Activated CD8-positive, alpha-beta T cell treated with anti-CD3 and anti-CD28 coated beads for 36 hours (primary cell): ENCODE measurements around the gene SMCHD1. TPM values are rescaled to one million over a fixed set of nuclear protein-coding genes. Genes with fewer than 3 reads are reported as not detected.
"Not testable (repeated sequence)": the region's sequence is repeated elsewhere in the genome, so short reads cannot be mapped to it uniquely, and the experiment has no call there.

ENCODE experiments used
- ATAC-seq: fragments of 200-7000 bp; cut with Tn5 transposase; one replicate; pipeline ENCODE4 v1.10.0; 2021; ENCODE audit warnings: mild to moderate bottlenecking, moderate library complexity
- CTCF ChIA-PET: fragments of 350-600 bp; sonication (Branson Sonifier 250); formaldehyde crosslinking; loops from one replicate; lab custom pipeline; 2021; ENCODE audit warnings: antibody characterized with exemption; lab: Charles Lee
- POLR2A ChIA-PET: fragments of 350-600 bp; sonication (Branson Sonifier 250); formaldehyde crosslinking; loops from one replicate; lab custom pipeline; 2021; ENCODE audit warnings: antibody characterized with exemption; lab: Charles Lee
- DNase-seq: peaks from one replicate; pipeline ENCODE4 v3.0.0-alpha.2; 2020
- H3K27ac Mint-ChIP-seq: one replicate; pipeline ENCODE4 v1.8.0; 2021; ENCODE audit warnings: mild to moderate bottlenecking, mixed read lengths
- H3K27me3 Mint-ChIP-seq: one replicate; pipeline ENCODE4 v1.8.0; 2021; ENCODE audit warnings: mixed read lengths
- H3K36me3 Mint-ChIP-seq: one replicate; pipeline ENCODE4 v1.8.0; 2021; ENCODE audit warnings: low read depth, mixed read lengths
- H3K4me1 Mint-ChIP-seq: one replicate; pipeline ENCODE4 v1.8.0; 2021; ENCODE audit warnings: low read depth, mixed read lengths
- H3K4me3 Mint-ChIP-seq: one replicate; pipeline ENCODE4 v1.8.0; 2021; ENCODE audit warnings: mild to moderate bottlenecking, moderate library complexity, mixed read lengths
- H3K9me3 Mint-ChIP-seq: one replicate; pipeline ENCODE4 v1.8.0; 2021; ENCODE audit warnings: mixed read lengths
- CTCF ChIP-seq: fragments of 200-600 bp; IDR thresholded peaks from one replicate; pipeline ENCODE4 v1.8.0; 2022; ENCODE audit warnings: antibody characterized with exemption, mild to moderate bottlenecking
- intact Hi-C: fragments of 100-400 bp; cut with micrococcal nuclease; formaldehyde crosslinking; loops from one replicate; pipeline ENCODE4 v1.10.0; 2022
- total RNA-seq, 2 experiments: library from RNA; stranded (reverse); gene quantifications; one replicate each; pipeline ENCODE4 v1.2.3, GENCODE V29; 2021

The SMCHD1 gene
- total RNA-seq, 2 experiments from 2014 or later = 97.4 to 98.9 TPM

- peaks cover 21% of the 10 kb centered on the region for H3K4me1 Mint-ChIP-seq
- peaks cover 65% of the 10 kb centered on the region for H3K36me3 Mint-ChIP-seq
- DNase-seq = no peak
- intact Hi-C loops = no loop called here
- no peak overlapping the region for H3K27ac Mint-ChIP-seq
- ATAC-seq = no peak
- H3K27me3 Mint-ChIP-seq = no peaks in the 10 kb centered on the region
- ChIA-PET CTCF (interaction anchor here (1.3 kb wide), 1 partner anchor 26 kb away, joined by 4 read pairs; no protein-coding TSS in a partner anchor), POLR2A (interaction anchor here (1.5 kb wide), 1 partner anchor 25 kb away, joined by 3 read pairs; no protein-coding TSS in a partner anchor)
- peaks cover 3% of the 10 kb centered on the region for H3K9me3 Mint-ChIP-seq
- no peak overlapping the region for H3K4me3 Mint-ChIP-seq
- TF ChIP-seq CTCF = no peak
Measured at GRCh38 chr18:2729757-2730156, 74.2 kb downstream of the SMCHD1 start.

GRCh38 chr18:2736823-2737222 lies 81.3 kb downstream of the SMCHD1 start:
- ChIA-PET POLR2A (interaction anchor here (1.1 kb wide), 1 partner anchor 16 kb away, joined by 3 read pairs; no protein-coding TSS in a partner anchor), CTCF (interaction anchor here (1.0 to 1.6 kb wide), 2 partner anchors 16 to 166 kb away, joined by 3 read pairs; partner anchors contain the start of gene METTL4)
- Mint-ChIP-seq H3K4me1 (peaks cover 5% of the 10 kb centered on the region), H3K9me3 (peaks cover 3% of the 10 kb centered on the region), H3K27ac (no peak overlapping the region), H3K27me3 (no peaks in the 10 kb centered on the region), H3K36me3 (peaks cover 91% of the 10 kb centered on the region), H3K4me3 (no peak overlapping the region)
- DNase-seq (no peak), ATAC-seq (no peak)
- no peak for TF ChIP-seq CTCF
- intact Hi-C loops = no loop called here

- intact Hi-C loops = not testable (repeated sequence)
Measured at GRCh38 chr18:2740082-2740481, 84.6 kb downstream of the SMCHD1 start.

GRCh38 chr18:2746274-2746673 lies 90.7 kb downstream of the SMCHD1 start:
- POLR2A ChIA-PET = no interaction called here
- Mint-ChIP-seq H3K4me1 (peaks cover 17% of the 10 kb centered on the region), H3K9me3 (no peaks in the 10 kb centered on the region), H3K36me3 (peaks cover 62% of the 10 kb centered on the region), H3K4me3 (no peak overlapping the region), H3K27ac (peak overlapping the region; percentile 64), H3K27me3 (no peaks in the 10 kb centered on the region)
- ATAC-seq (no peak), DNase-seq (no peak)
- CTCF ChIA-PET = interaction anchor here (0.7 kb wide), 1 partner anchor 18 kb away, joined by 3 read pairs; no protein-coding TSS in a partner anchor
- intact Hi-C loops = no loop called here
- TF ChIP-seq CTCF = no peak

More at GRCh38 chr18:2740082-2740481, 84.6 kb downstream of the SMCHD1 start:
- H3K4me1 Mint-ChIP-seq, DNase-seq, CTCF ChIA-PET, H3K27me3 Mint-ChIP-seq, H3K27ac Mint-ChIP-seq, H3K9me3 Mint-ChIP-seq, H3K4me3 Mint-ChIP-seq, ATAC-seq: not testable (repeated sequence)
- peaks cover 81% of the 10 kb centered on the region for H3K36me3 Mint-ChIP-seq
- POLR2A ChIA-PET = interaction anchor here (0.8 kb wide), 1 partner anchor 46 kb away, joined by 3 read pairs; no protein-coding TSS in a partner anchor

GRCh38 chr18:2758309-2758708 lies 102.8 kb downstream of the SMCHD1 start:
- TF ChIP-seq CTCF = no peak
- Mint-ChIP-seq H3K4me3 (no peak overlapping the region), H3K36me3 (peaks cover 44% of the 10 kb centered on the region), H3K27me3 (no peaks in the 10 kb centered on the region), H3K27ac (peak overlapping the region; percentile 80), H3K9me3 (no peaks in the 10 kb centered on the region), H3K4me1 (peaks cover 18% of the 10 kb centered on the region)
- intact Hi-C loops = no loop called here
- CTCF ChIA-PET = no interaction called here
- ATAC-seq = no peak
- no peak for DNase-seq
- POLR2A ChIA-PET = no interaction called here
